Measurements from ENCODE around the gene C16orf95. TPM values are rescaled to one million over a fixed set of nuclear protein-coding genes. Genes with fewer than 3 reads are reported as not detected.
"Not testable (repeated sequence)": the region's sequence is repeated elsewhere in the genome, so short reads cannot be mapped to it uniquely, and the experiment has no call there.

Gene C16orf95
- polyA plus RNA-seq, 1 experiment: 7.8 TPM

DNA sequence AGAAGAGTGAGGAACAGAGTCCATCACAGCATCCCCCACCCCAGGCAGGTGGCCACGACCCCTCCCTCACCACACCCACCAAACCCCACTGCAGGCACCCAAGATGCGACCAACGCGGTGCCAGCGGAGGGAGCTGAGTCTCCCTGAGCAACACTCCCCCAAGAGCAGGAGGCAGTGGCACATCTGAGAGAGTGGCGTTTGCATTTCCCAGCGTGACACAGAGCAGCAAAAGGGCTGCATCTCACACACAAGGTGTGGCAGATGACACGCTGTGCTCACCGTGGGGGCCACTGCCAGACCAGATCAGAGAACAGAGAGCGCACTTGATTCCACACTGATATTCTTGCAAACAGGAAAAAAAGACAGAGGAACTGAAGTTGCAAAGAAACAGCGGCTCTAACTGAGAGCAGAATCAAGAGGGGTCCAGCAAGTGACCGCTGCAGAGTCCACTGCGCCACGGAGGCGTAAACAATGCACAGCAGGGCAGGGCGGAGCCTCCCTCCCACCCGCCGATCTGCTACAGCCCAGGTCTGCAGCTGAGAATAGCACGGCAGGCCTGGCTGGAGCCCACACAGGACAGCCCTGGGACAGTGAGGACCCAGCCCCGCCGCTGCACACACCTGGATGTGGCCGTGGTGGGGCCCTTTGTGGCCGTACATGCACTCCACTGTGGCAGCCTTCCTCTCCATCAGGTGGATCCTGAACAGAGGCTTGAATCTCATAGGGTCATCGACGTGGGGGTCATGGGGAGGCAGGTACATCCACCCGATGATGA, 26.0 kb upstream of the C16orf95 start:
- DNase-seq (ENCODE audit: low read depth): no peak
- Histone ChIP-seq H3K36me3 (ENCODE audit: control insufficient read depth, insufficient read depth, low read length) (peaks cover 34% of the 10 kb centered on the region), H3K27me3 (ENCODE audit: control insufficient read depth, insufficient read depth, low read length) (no peaks in the 10 kb centered on the region), H3K4me3 (ENCODE audit: low read depth, low read length) (no peak overlapping the region)
- CTCF ChIA-PET: interaction anchor here (0.5 kb wide), 1 partner anchor 10 kb away, joined by 4 read pairs; no protein-coding TSS in a partner anchor
- TF ChIP-seq, protein P1, sequence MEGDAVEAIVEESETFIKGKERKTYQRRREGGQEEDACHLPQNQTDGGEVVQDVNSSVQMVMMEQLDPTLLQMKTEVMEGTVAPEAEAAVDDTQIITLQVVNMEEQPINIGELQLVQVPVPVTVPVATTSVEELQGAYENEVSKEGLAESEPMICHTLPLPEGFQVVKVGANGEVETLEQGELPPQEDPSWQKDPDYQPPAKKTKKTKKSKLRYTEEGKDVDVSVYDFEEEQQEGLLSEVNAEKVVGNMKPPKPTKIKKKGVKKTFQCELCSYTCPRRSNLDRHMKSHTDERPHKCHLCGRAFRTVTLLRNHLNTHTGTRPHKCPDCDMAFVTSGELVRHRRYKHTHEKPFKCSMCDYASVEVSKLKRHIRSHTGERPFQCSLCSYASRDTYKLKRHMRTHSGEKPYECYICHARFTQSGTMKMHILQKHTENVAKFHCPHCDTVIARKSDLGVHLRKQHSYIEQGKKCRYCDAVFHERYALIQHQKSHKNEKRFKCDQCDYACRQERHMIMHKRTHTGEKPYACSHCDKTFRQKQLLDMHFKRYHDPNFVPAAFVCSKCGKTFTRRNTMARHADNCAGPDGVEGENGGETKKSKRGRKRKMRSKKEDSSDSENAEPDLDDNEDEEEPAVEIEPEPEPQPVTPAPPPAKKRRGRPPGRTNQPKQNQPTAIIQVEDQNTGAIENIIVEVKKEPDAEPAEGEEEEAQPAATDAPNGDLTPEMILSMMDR (IDR thresholded peaks at IDR 0.05; ENCODE audit: insufficient read depth, low read depth, low read length): no peak
- POLR2A ChIA-PET: no interaction called here

DNA sequence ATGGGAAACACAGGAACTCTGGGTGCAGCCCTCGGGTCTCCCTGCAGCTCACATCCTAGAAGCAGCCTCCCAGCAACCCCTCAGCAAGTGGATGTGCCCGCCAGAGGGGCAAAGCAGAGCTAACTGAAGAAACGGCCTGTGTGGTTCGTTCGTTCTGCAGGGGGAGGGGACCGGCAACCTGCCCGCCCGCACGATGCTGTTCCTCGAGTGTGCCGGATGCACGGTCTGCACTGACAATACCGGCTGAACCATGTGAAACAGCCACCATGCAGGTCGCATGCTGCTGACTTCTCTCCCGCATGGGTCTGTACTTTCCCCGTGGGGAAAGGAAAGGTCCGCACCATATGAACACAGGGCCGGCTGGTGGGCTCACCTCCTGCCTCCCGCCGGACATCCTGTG, 25.3 kb upstream of the C16orf95 start:
- Histone ChIP-seq H3K27me3 (ENCODE audit: control insufficient read depth, insufficient read depth, low read length) (no peaks in the 10 kb centered on the region), H3K36me3 (ENCODE audit: control insufficient read depth, insufficient read depth, low read length) (peaks cover 31% of the 10 kb centered on the region), H3K4me3 (ENCODE audit: low read depth, low read length) (no peak overlapping the region)
- no peak for DNase-seq (ENCODE audit: low read depth)
- ChIA-PET CTCF (interaction anchor here (1.1 kb wide), 1 partner anchor 8 kb away, joined by 3 read pairs; no protein-coding TSS in a partner anchor), POLR2A (no interaction called here)
- TF ChIP-seq, protein P1 (IDR thresholded peaks at IDR 0.05; ENCODE audit: insufficient read depth, low read depth, low read length): no peak

GRCh38 chr16:87340198-87340597, 23.0 kb upstream of the C16orf95 start:
- DNase-seq (ENCODE audit: low read depth): no peak
- POLR2A ChIA-PET: no interaction called here
- TF ChIP-seq, protein P1 (IDR thresholded peaks at IDR 0.05; ENCODE audit: insufficient read depth, low read depth, low read length): no peak
- Histone ChIP-seq H3K36me3 (ENCODE audit: control insufficient read depth, insufficient read depth, low read length) (peaks cover 30% of the 10 kb centered on the region), H3K4me3 (ENCODE audit: low read depth, low read length) (no peak overlapping the region), H3K27me3 (ENCODE audit: control insufficient read depth, insufficient read depth, low read length) (no peaks in the 10 kb centered on the region)
- CTCF ChIA-PET: no interaction called here

GRCh38 chr16:87339724-87340105, 22.5 kb upstream of the C16orf95 start:
- H3K36me3 ChIP-seq (ENCODE audit: control insufficient read depth, insufficient read depth, low read length): peaks cover 31% of the 10 kb centered on the region
- CTCF ChIA-PET; DNase-seq (ENCODE audit: low read depth); H3K27me3 ChIP-seq (ENCODE audit: control insufficient read depth, insufficient read depth, low read length); POLR2A ChIA-PET; H3K4me3 ChIP-seq (ENCODE audit: low read depth, low read length): not testable (repeated sequence)

DNA sequence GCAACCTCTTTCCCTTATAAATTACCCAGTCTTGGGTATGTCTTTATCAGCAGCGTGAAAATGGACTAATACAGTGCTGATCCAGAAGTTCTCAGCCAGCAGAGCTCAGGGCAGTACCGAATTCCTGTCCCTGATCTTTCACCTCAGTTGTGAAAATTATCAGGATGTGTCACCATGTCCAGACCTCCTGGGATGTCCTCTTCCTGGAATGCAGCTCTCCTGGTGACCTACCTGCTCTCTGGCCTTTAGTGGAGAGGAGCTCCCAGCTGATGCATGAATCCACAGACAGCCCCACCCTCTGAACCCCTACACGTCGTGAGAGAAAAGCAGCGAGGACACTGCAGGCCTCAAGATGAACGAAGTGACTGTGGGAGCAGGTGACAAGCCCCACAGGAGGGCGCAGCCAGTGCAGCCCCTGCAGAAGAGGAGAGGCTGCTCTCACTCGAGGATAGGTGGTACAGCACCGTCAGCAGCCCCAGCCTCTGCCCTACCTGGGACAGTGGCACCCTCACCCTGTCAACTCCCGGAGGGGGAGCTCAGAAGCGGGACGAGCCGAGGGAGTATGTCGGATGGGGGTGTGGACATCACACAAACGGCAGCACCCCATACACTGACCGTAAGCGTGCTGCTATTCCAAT, 22.0 kb upstream of the C16orf95 start:
- TF ChIP-seq, protein P1 (IDR thresholded peaks at IDR 0.05; ENCODE audit: insufficient read depth, low read depth, low read length): no peak
- POLR2A ChIA-PET: no interaction called here
- Histone ChIP-seq H3K4me3 (ENCODE audit: low read depth, low read length) (no peak overlapping the region), H3K27me3 (ENCODE audit: control insufficient read depth, insufficient read depth, low read length) (no peaks in the 10 kb centered on the region), H3K36me3 (ENCODE audit: control insufficient read depth, insufficient read depth, low read length) (peaks cover 29% of the 10 kb centered on the region)
- no peak for DNase-seq (ENCODE audit: low read depth)
- CTCF ChIA-PET: interaction anchor here (1.3 kb wide), 1 partner anchor 14 kb away, joined by 3 read pairs; no protein-coding TSS in a partner anchor
